Measurements from ENCODE around the gene CTNND2. TPM values are rescaled to one million over a fixed set of nuclear protein-coding genes. Genes with fewer than 3 reads are reported as not detected.

Gene CTNND2
- total and polyA plus RNA-seq, 2 donors (not counting 1 experiment from before 2014, with no cell fraction given) = not detected

- 97% methylated on average over 14 of the region's 14 CpGs for WGBS (ENCODE audit: insufficient coverage)
These were observed 968.0 kb downstream of the CTNND2 start for GRCh38 chr5:10936081-10936855.

GRCh38 chr5:10935536-10935935 is 968.7 kb downstream of the CTNND2 start:
- intact Hi-C loops (cut with micrococcal nuclease) = no loop called here
- no peak overlapping the region for H3K27ac ChIP-seq (ENCODE audit: low read length in 2 of 2)
- Mint-ChIP-seq H3K4me1 (no peaks in the 10 kb centered on the region), H3K27me3 (peaks cover 9% of the 10 kb centered on the region), H3K27ac (no peak overlapping the region), H3K4me3 (no peak overlapping the region), H3K9me3 (ENCODE audit: insufficient read depth) (no peaks in the 10 kb centered on the region)
- peaks cover 0 to 3% (median 2%) of the 10 kb centered on the region in 4 experiments for H3K27me3 ChIP-seq (replicated peaks in 1 of 4; ENCODE audit: control extremely low read depth in 1 of 4, control insufficient read depth in 3 of 4, insufficient read depth in 4 of 4, low read length in 3 of 4)
- no peaks in the 10 kb centered on the region for H4K20me1 ChIP-seq (ENCODE audit: control insufficient read depth, insufficient read depth, low read length, poor library complexity, severe bottlenecking)
- H3K4me3 ChIP-seq (ENCODE audit: control extremely low read depth in 1 of 5, extremely low read depth in 1 of 5, insufficient read depth in 1 of 5, low read depth in 2 of 5, low read length in 4 of 5) = no peak overlapping the region
- H3K9me3 ChIP-seq (ENCODE audit: control extremely low read depth in 1 of 3, control insufficient read depth in 2 of 3, insufficient read depth in 1 of 3, low read length in 2 of 3) = no peaks in the 10 kb centered on the region
- no peak overlapping the region for H3K9ac ChIP-seq (ENCODE audit: low read length)
- no peak for TF ChIP-seq EZH2 (IDR thresholded peaks at IDR 0.05; ENCODE audit: borderline replicate concordance, insufficient read depth, low read depth, low read length, poor library complexity, severe bottlenecking)
- TF ChIP-seq, protein P1, sequence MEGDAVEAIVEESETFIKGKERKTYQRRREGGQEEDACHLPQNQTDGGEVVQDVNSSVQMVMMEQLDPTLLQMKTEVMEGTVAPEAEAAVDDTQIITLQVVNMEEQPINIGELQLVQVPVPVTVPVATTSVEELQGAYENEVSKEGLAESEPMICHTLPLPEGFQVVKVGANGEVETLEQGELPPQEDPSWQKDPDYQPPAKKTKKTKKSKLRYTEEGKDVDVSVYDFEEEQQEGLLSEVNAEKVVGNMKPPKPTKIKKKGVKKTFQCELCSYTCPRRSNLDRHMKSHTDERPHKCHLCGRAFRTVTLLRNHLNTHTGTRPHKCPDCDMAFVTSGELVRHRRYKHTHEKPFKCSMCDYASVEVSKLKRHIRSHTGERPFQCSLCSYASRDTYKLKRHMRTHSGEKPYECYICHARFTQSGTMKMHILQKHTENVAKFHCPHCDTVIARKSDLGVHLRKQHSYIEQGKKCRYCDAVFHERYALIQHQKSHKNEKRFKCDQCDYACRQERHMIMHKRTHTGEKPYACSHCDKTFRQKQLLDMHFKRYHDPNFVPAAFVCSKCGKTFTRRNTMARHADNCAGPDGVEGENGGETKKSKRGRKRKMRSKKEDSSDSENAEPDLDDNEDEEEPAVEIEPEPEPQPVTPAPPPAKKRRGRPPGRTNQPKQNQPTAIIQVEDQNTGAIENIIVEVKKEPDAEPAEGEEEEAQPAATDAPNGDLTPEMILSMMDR (IDR thresholded peaks at IDR 0.05) = no peak
- CTCF ChIA-PET = no interaction called here
- DNase-seq (no peak), ATAC-seq (ENCODE audit: low read depth) (no peak)
- POLR2A ChIA-PET = no interaction called here
- H2AFZ ChIP-seq (ENCODE audit: insufficient read depth, low read depth, low read length, poor library complexity, severe bottlenecking) = no peak overlapping the region
- no peak overlapping the region for H3K4me2 ChIP-seq (replicated peaks; ENCODE audit: low read depth, low read length, poor library complexity, severe bottlenecking)
- H3K36me3 ChIP-seq (replicated peaks in 1 of 2; ENCODE audit: control extremely low read depth in 1 of 2, control insufficient read depth in 1 of 2, extremely low read depth in 1 of 2, insufficient read depth in 2 of 2, low read length in 1 of 2) = no peaks in the 10 kb centered on the region
- H3K4me1 ChIP-seq (ENCODE audit: control insufficient read depth in 2 of 2, insufficient read depth in 2 of 2, low read length in 2 of 2) = no peaks in the 10 kb centered on the region
- H3K79me2 ChIP-seq (ENCODE audit: control insufficient read depth, insufficient read depth, low read length) = no peaks in the 10 kb centered on the region

More at GRCh38 chr5:10936081-10936855, 968.0 kb downstream of the CTNND2 start:
- no peak for DNase-seq
- no peak overlapping the region for H3K4me3 Mint-ChIP-seq
- H3K9me3 ChIP-seq (ENCODE audit: control extremely low read depth in 1 of 3, control insufficient read depth in 2 of 3, insufficient read depth in 1 of 3, low read length in 2 of 3) = no peaks in the 10 kb centered on the region
- H3K9ac ChIP-seq (ENCODE audit: low read length) = no peak overlapping the region
- no peaks in the 10 kb centered on the region for H3K36me3 ChIP-seq (replicated peaks in 1 of 2; ENCODE audit: control extremely low read depth in 1 of 2, control insufficient read depth in 1 of 2, extremely low read depth in 1 of 2, insufficient read depth in 2 of 2, low read length in 1 of 2)
- TF ChIP-seq, protein P1 (IDR thresholded peaks at IDR 0.05) = no peak
- no peak for TF ChIP-seq EZH2 (IDR thresholded peaks at IDR 0.05; ENCODE audit: borderline replicate concordance, insufficient read depth, low read depth, low read length, poor library complexity, severe bottlenecking)
- H3K4me2 ChIP-seq (replicated peaks; ENCODE audit: low read depth, low read length, poor library complexity, severe bottlenecking) = no peak overlapping the region
- no peak overlapping the region for H2AFZ ChIP-seq (ENCODE audit: insufficient read depth, low read depth, low read length, poor library complexity, severe bottlenecking)
- no peak for ATAC-seq (ENCODE audit: low read depth)
- no peaks in the 10 kb centered on the region for H3K9me3 Mint-ChIP-seq (ENCODE audit: insufficient read depth)
- H3K4me1 Mint-ChIP-seq = no peaks in the 10 kb centered on the region
- peaks cover 8% of the 10 kb centered on the region for H3K27me3 Mint-ChIP-seq
- no peaks in the 10 kb centered on the region for H4K20me1 ChIP-seq (ENCODE audit: control insufficient read depth, insufficient read depth, low read length, poor library complexity, severe bottlenecking)
- no peak overlapping the region for H3K27ac ChIP-seq (ENCODE audit: low read length in 2 of 2)
- no peaks in the 10 kb centered on the region for H3K79me2 ChIP-seq (ENCODE audit: control insufficient read depth, insufficient read depth, low read length)
- H3K27me3 ChIP-seq (replicated peaks in 1 of 4; ENCODE audit: control extremely low read depth in 1 of 4, control insufficient read depth in 3 of 4, insufficient read depth in 4 of 4, low read length in 3 of 4) = peaks cover 0 to 3% (median 2%) of the 10 kb centered on the region in 4 experiments
- H3K4me1 ChIP-seq (ENCODE audit: control insufficient read depth in 2 of 2, insufficient read depth in 2 of 2, low read length in 2 of 2) = no peaks in the 10 kb centered on the region
- no peak overlapping the region for H3K4me3 ChIP-seq (ENCODE audit: control extremely low read depth in 1 of 5, extremely low read depth in 1 of 5, insufficient read depth in 1 of 5, low read depth in 2 of 5, low read length in 4 of 5)
- ChIA-PET POLR2A (no interaction called here), CTCF (no interaction called here)
- intact Hi-C loops (cut with micrococcal nuclease) = no loop called here
- H3K27ac Mint-ChIP-seq = no peak overlapping the region
